ENCODE measurements around the gene NR2F1. TPM values are rescaled to one million over a fixed set of nuclear protein-coding genes. Genes with fewer than 3 reads are reported as not detected.

NR2F1 gene
- total and polyA plus RNA-seq, 4 donors: 0.72 to 27.0 (median 10.0) TPM; not detected in 1

DNA sequence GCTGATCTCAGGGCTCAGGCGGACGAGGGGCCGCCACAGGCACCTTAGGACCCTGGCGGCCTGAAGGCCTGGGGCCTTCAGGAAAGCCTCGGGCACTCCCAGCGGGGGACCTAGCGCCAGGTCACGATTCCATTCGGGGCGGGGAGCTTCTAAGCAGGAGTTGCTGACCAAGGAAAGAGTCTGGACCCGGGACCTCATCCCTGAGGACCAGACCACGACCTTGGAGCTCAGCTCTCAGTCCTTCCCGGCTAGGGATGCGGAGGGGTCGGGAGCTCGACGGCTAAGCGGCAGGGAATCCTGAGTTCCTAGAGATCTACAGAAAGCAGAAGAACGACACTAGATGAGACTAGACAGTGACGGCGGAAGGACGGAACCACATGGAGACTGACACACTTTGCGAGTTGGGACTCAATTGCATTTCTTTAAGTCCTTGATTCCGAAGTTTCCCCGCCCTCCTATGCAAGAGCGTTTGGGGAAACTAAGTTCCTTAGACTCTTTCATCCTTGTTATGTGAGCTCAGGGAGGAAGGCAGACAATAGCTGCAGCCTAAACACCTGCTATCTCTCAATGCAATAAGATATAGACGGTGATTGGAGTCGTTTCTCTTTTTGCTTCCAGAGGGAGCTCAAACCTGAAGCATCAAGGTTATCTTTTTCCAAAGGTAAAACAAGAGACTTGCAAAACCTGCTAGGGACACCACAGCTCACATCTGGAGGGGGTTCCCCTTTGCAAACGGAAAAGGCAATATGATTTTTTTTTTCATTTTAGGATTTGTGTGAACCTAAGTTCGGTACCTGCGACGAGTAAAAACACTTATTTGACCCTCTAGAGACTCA lies 11.7 kb upstream of the NR2F1 start:
- 66 to 67% methylated on average over 32 of the region's 32 CpGs for WGBS, 2 donors
- H3K36me3 ChIP-seq (ENCODE audit: control insufficient read depth in 1 of 2, insufficient read depth in 2 of 2, low read length in 1 of 2): no peaks in the 10 kb centered on the region
- H3K9me3 ChIP-seq (ENCODE audit: control insufficient read depth, low read length): no peaks in the 10 kb centered on the region
- no peak for ATAC-seq (ENCODE audit: low FRiP score)
- H3K4me1 ChIP-seq (ENCODE audit: control insufficient read depth in 1 of 2, insufficient read depth in 2 of 2, low read length in 2 of 2): no peaks in the 10 kb centered on the region
- no peak for DNase-seq
- no peak overlapping the region for H3K27ac ChIP-seq (ENCODE audit: low read depth in 1 of 2, low read length in 2 of 2)
- H3K27me3 ChIP-seq (ENCODE audit: control insufficient read depth in 1 of 2, insufficient read depth in 2 of 2, low read length in 1 of 2): no peaks in the 10 kb centered on the region
- no peak overlapping the region for H3K4me3 ChIP-seq (ENCODE audit: low read length in 2 of 2)
- intact Hi-C loops (cut with DNase I): no loop called here

GRCh38 chr5:93572101-93572607 lies 10.9 kb upstream of the NR2F1 start:
- DNase-seq (no peak), ATAC-seq (ENCODE audit: low FRiP score) (peak; percentile 20)
- 18 to 27% methylated on average over 40 of the region's 40 CpGs for WGBS, 2 donors
- intact Hi-C loops (cut with DNase I): no loop called here
- Histone ChIP-seq H3K4me3 (ENCODE audit: low read length in 2 of 2) (no peak overlapping the region), H3K27ac (ENCODE audit: low read depth in 1 of 2, low read length in 2 of 2) (no peak overlapping the region), H3K27me3 (ENCODE audit: control insufficient read depth in 1 of 2, insufficient read depth in 2 of 2, low read length in 1 of 2) (no peaks in the 10 kb centered on the region), H3K4me1 (ENCODE audit: control insufficient read depth in 1 of 2, insufficient read depth in 2 of 2, low read length in 2 of 2) (no peaks in the 10 kb centered on the region), H3K9me3 (ENCODE audit: control insufficient read depth, low read length) (no peaks in the 10 kb centered on the region), H3K36me3 (ENCODE audit: control insufficient read depth in 1 of 2, insufficient read depth in 2 of 2, low read length in 1 of 2) (no peaks in the 10 kb centered on the region)

DNA sequence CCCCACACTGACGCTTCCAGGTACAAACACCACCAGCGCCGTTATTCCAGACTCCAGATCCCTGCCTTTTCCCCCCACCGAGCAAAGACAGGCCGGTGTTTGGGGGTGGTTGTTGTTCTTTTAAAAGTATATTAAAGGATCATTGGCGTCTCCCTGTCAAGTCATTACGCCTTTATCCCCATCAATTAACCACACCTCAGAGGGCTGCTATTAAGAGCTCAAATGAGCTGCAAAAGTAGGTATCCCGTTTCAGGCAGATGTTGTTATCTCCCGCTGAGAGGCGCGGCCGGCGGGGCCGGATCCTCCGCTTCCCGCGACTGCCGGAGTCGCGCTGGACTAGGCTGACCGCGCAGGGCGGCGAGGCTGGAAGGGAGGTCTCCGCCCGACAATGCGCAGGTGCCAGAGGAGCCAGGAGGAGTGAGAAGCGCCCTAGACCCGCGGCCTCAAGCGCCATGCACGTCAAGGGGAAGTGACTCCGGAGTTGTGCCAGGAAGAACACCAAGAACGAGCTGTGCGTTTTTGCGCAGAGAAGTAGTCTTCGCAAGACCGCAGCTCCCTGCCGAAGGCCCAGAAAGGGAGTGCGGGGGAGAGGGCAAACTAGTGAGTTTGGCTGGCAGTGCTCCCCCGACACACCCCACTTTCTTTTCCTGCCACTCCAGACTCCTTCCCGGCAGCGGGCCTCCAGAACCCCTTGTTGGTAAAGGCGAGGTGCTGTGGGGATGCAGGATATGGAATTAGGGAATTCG lies 10.2 kb upstream of the NR2F1 start:
- ATAC-seq (ENCODE audit: low FRiP score) (no peak), DNase-seq (no peak)
- H3K4me3 ChIP-seq (ENCODE audit: low read length in 2 of 2): no peak overlapping the region
- no peaks in the 10 kb centered on the region for H3K27me3 ChIP-seq (ENCODE audit: control insufficient read depth in 1 of 2, insufficient read depth in 2 of 2, low read length in 1 of 2)
- H3K27ac ChIP-seq (ENCODE audit: low read depth in 1 of 2, low read length in 2 of 2): no peak overlapping the region
- H3K9me3 ChIP-seq (ENCODE audit: control insufficient read depth, low read length): no peaks in the 10 kb centered on the region
- WGBS, 2 donors: 28% methylated on average over 45 of the region's 45 CpGs
- H3K4me1 ChIP-seq (ENCODE audit: control insufficient read depth in 1 of 2, insufficient read depth in 2 of 2, low read length in 2 of 2): no peaks in the 10 kb centered on the region
- intact Hi-C loops (cut with DNase I): no loop called here
- no peaks in the 10 kb centered on the region for H3K36me3 ChIP-seq (ENCODE audit: control insufficient read depth in 1 of 2, insufficient read depth in 2 of 2, low read length in 1 of 2)

- Histone ChIP-seq H3K27me3 (ENCODE audit: control insufficient read depth in 1 of 2, insufficient read depth in 2 of 2, low read length in 1 of 2) (no peaks in the 10 kb centered on the region), H3K36me3 (ENCODE audit: control insufficient read depth in 1 of 2, insufficient read depth in 2 of 2, low read length in 1 of 2) (no peaks in the 10 kb centered on the region), H3K4me3 (ENCODE audit: low read length in 2 of 2) (no peak overlapping the region), H3K4me1 (ENCODE audit: control insufficient read depth in 1 of 2, insufficient read depth in 2 of 2, low read length in 2 of 2) (no peaks in the 10 kb centered on the region), H3K27ac (ENCODE audit: low read depth in 1 of 2, low read length in 2 of 2) (no peak overlapping the region), H3K9me3 (ENCODE audit: control insufficient read depth, low read length) (no peaks in the 10 kb centered on the region)
- no peak for ATAC-seq (ENCODE audit: low FRiP score)
- 74 to 76% methylated on average over 32 of the region's 32 CpGs for WGBS, 2 donors
- no peak for DNase-seq
- intact Hi-C loops (cut with DNase I): no loop called here
Measured at GRCh38 chr5:93573354-93574351, 9.4 kb upstream of the NR2F1 start.

GRCh38 chr5:93574491-93575305 lies 8.3 kb upstream of the NR2F1 start:
- H3K36me3 ChIP-seq (ENCODE audit: control insufficient read depth in 1 of 2, insufficient read depth in 2 of 2, low read length in 1 of 2): no peaks in the 10 kb centered on the region
- H3K4me3 ChIP-seq (ENCODE audit: low read length in 2 of 2): no peak overlapping the region
- no peaks in the 10 kb centered on the region for H3K4me1 ChIP-seq (ENCODE audit: control insufficient read depth in 1 of 2, insufficient read depth in 2 of 2, low read length in 2 of 2)
- DNase-seq: no peak
- 57 to 62% methylated on average over 12 of the region's 12 CpGs for WGBS, 2 donors
- H3K27ac ChIP-seq (ENCODE audit: low read depth in 1 of 2, low read length in 2 of 2): no peak overlapping the region
- H3K9me3 ChIP-seq (ENCODE audit: control insufficient read depth, low read length): no peaks in the 10 kb centered on the region
- no peaks in the 10 kb centered on the region for H3K27me3 ChIP-seq (ENCODE audit: control insufficient read depth in 1 of 2, insufficient read depth in 2 of 2, low read length in 1 of 2)
- ATAC-seq (ENCODE audit: low FRiP score): no peak
- intact Hi-C loops (cut with DNase I): no loop called here

DNA sequence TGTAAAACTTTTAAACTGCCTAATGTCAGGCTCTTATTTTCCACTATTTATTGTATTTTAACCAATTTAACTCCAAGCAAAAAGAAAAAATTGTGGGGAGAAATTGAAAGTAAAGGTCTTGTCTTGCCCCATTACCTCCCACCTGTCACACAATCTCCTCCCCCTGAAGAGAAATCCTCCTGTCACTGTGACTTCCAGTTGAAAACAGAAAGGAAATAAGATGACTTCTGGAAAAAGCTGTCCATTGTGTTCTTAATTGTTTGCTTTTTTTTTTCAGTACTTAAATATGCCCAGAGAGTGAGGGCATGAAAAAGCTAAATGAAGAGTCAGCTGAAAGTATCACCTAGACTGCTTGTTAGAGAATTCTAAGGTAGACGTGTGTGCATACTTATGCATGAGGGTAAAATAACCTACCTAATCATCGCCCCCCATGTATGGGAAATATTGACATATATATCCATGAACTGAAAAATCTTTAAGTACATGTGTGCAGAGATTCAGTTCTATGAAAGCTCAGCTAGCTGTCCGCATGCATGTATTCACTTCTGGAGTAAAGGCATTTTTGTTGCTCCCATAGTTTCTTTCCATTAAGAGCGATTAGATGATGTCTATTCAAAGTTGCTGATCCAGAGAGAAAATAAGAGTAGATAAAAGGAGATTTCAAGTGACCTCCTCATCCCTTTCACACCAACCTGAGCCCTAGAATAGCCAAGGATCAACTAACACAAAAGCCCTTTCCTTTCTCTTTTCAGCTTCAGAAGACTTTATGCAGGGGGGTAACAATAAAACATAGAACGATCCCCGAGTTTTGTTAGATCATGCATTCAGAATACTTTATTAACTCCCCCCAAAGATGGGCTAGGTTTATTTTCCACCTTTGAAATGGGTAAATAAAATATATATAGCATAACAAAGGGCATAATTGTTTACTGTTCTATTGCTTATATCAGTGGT lies 7.3 kb upstream of the NR2F1 start:
- 77 to 82% methylated on average over 6 of the region's 6 CpGs for WGBS, 2 donors
- no peak for DNase-seq
- Histone ChIP-seq H3K36me3 (ENCODE audit: control insufficient read depth in 1 of 2, insufficient read depth in 2 of 2, low read length in 1 of 2) (no peaks in the 10 kb centered on the region), H3K4me1 (ENCODE audit: control insufficient read depth in 1 of 2, insufficient read depth in 2 of 2, low read length in 2 of 2) (no peaks in the 10 kb centered on the region), H3K9me3 (ENCODE audit: control insufficient read depth, low read length) (no peaks in the 10 kb centered on the region), H3K4me3 (ENCODE audit: low read length in 2 of 2) (no peak overlapping the region), H3K27me3 (ENCODE audit: control insufficient read depth in 1 of 2, insufficient read depth in 2 of 2, low read length in 1 of 2) (no peaks in the 10 kb centered on the region), H3K27ac (ENCODE audit: low read depth in 1 of 2, low read length in 2 of 2) (no peak overlapping the region)
- no peak for ATAC-seq (ENCODE audit: low FRiP score)
- intact Hi-C loops (cut with DNase I): no loop called here

Data from aorta (tissue), 5 donors.